ENCODE data around the gene ZNF423.

Gene ZNF423

GRCh38 chr16:49757559-49758069 lies 98.3 kb downstream of the ZNF423 start:
- no peak for TF ChIP-seq CTCF (IDR thresholded peaks at IDR 0.05; ENCODE audit: insufficient read depth, low read depth, low read length, missing control alignments)
- DNase-seq (ENCODE audit: low read depth) = no peak
- no peak overlapping the region for H3K4me3 ChIP-seq (ENCODE audit: low read length)

- DNase-seq (ENCODE audit: low read depth) = no peak
- no peak for TF ChIP-seq CTCF (IDR thresholded peaks at IDR 0.05; ENCODE audit: insufficient read depth, low read depth, low read length, missing control alignments)
- no peak overlapping the region for H3K4me3 ChIP-seq (ENCODE audit: low read length)
Observed at GRCh38 chr16:49756775-49757558, 98.9 kb downstream of the ZNF423 start.

GRCh38 chr16:49755716-49756505 lies 100.0 kb downstream of the ZNF423 start:
- no peak for DNase-seq (ENCODE audit: low read depth)

GRCh38 chr16:49755313-49755620 lies 100.6 kb downstream of the ZNF423 start:
- H3K4me3 ChIP-seq (ENCODE audit: low read length) = no peak overlapping the region
- no peak for DNase-seq (ENCODE audit: low read depth)
- TF ChIP-seq CTCF (IDR thresholded peaks at IDR 0.05; ENCODE audit: insufficient read depth, low read depth, low read length, missing control alignments) = no peak

More at GRCh38 chr16:49755716-49756505, 100.0 kb downstream of the ZNF423 start:
- no peak for TF ChIP-seq CTCF (IDR thresholded peaks at IDR 0.05; ENCODE audit: insufficient read depth, low read depth, low read length, missing control alignments)
- H3K4me3 ChIP-seq (ENCODE audit: low read length) = no peak overlapping the region

GRCh38 chr16:49754495-49755312 lies 101.2 kb downstream of the ZNF423 start:
- no peak for TF ChIP-seq CTCF (IDR thresholded peaks at IDR 0.05; ENCODE audit: insufficient read depth, low read depth, low read length, missing control alignments)
- no peak for DNase-seq (ENCODE audit: low read depth)
- no peak overlapping the region for H3K4me3 ChIP-seq (ENCODE audit: low read length)

GRCh38 chr16:49750341-49751000 lies 105.4 kb downstream of the ZNF423 start:
- no peak for DNase-seq (ENCODE audit: low read depth)
- no peak overlapping the region for H3K4me3 ChIP-seq (ENCODE audit: low read length)
- TF ChIP-seq CTCF (IDR thresholded peaks at IDR 0.05; ENCODE audit: insufficient read depth, low read depth, low read length, missing control alignments) = no peak
